Caco-2 (cell line): ENCODE data around the gene TP53TG3C. TPM values are rescaled to one million over a fixed set of nuclear protein-coding genes. Genes with fewer than 3 reads are reported as not detected.
"Not testable (repeated sequence)": the region's sequence is repeated elsewhere in the genome, so short reads cannot be mapped to it uniquely, and the experiment has no call there.

Experiments used
- Bru-seq: library from RNA; stranded (reverse); fragments of 400-500 nt; gene quantifications from one replicate; lab custom pipeline; 2021; lab: Mats Ljungman, UMichigan
- BruChase-seq, 2 experiments: library from RNA; stranded (reverse); fragments of 400-500 nt; gene quantifications; one replicate each; lab custom pipeline; 2021; lab: Mats Ljungman, UMichigan
- BruUV-seq: library from RNA; stranded (reverse); fragments of 400-500 nt; replicated peaks from 2 replicates; lab custom pipeline; 2021; lab: Mats Ljungman, UMichigan
- CTCF ChIA-PET: fragments of 300-600 bp; sonication (Branson Sonifier 250); formaldehyde crosslinking; loops from one replicate; lab custom pipeline; 2022; ENCODE audit warnings: antibody characterized with exemption; lab: Charles Lee
- POLR2A ChIA-PET: fragments of 300-600 bp; sonication (Branson Sonifier 250); formaldehyde crosslinking; loops from one replicate; lab custom pipeline; 2022; ENCODE audit warnings: antibody characterized with exemption; lab: Charles Lee
- DNase-seq, 2 experiments: peaks; one replicate each; pipeline versions ENCODE4 v3.0.0 to v3.0.0-alpha.2; 2020 to 2022
- H3K27me3 ChIP-seq: replicated peaks from 2 replicates; pipeline ENCODE4 v1.6.0; 2011; ENCODE audit warnings: low read length; ENCODE audit not compliant: control insufficient read depth, insufficient read depth
- H3K36me3 ChIP-seq: 2 replicates; pipeline ENCODE4 v1.5.1; 2011; ENCODE audit warnings: low read length; ENCODE audit not compliant: control insufficient read depth, insufficient read depth
- H3K4me1 ChIP-seq: fragments of 250-450 bp; sonication (Bioruptor Pico); 2 replicates; pipeline ENCODE4 v1.5.1; 2020; ENCODE audit warnings: mild to moderate bottlenecking
- H3K4me3 ChIP-seq: 2 replicates; pipeline ENCODE4 v1.5.1; 2011; ENCODE audit warnings: low read depth, mild to moderate bottlenecking, control low read depth, low read length
- H3K9me3 ChIP-seq: fragments of 250-450 bp; sonication (Bioruptor Pico); 2 replicates; pipeline ENCODE4 v1.5.1; 2020; ENCODE audit warnings: mild to moderate bottlenecking, moderate library complexity
- H3K27ac Mint-ChIP-seq: one replicate; pipeline ENCODE4 v1.8.0; 2022; ENCODE audit warnings: mixed read lengths; ENCODE audit not compliant: unreplicated experiment
- H3K27me3 Mint-ChIP-seq: one replicate; pipeline ENCODE4 v1.8.0; 2022; ENCODE audit warnings: mixed read lengths; ENCODE audit not compliant: insufficient read depth, unreplicated experiment
- H3K36me3 Mint-ChIP-seq: one replicate; pipeline ENCODE4 v1.8.0; 2022; ENCODE audit warnings: mild to moderate bottlenecking, mixed read lengths; ENCODE audit not compliant: insufficient read depth, unreplicated experiment
- H3K4me1 Mint-ChIP-seq: one replicate; pipeline ENCODE4 v1.8.0; 2022; ENCODE audit warnings: low read depth, mixed read lengths; ENCODE audit not compliant: unreplicated experiment
- H3K4me3 Mint-ChIP-seq: one replicate; pipeline ENCODE4 v1.8.0; 2022; ENCODE audit warnings: mild to moderate bottlenecking, moderate library complexity, mixed read lengths; ENCODE audit not compliant: unreplicated experiment
- H3K9me3 Mint-ChIP-seq: one replicate; pipeline ENCODE4 v1.8.0; 2022; ENCODE audit warnings: mixed read lengths; ENCODE audit not compliant: unreplicated experiment
- intact Hi-C: fragments of 100-400 bp; cut with micrococcal nuclease; formaldehyde crosslinking; loops from one replicate; pipeline ENCODE4 v1.10.0; 2022; ENCODE audit not compliant: unreplicated experiment
- long read RNA-seq: library from polyadenylated mRNA; stranded (forward); transcript quantifications from one replicate; pipeline ENCODE4 v2.0.0, GENCODE V29; 2022
- total RNA-seq: library from RNA; stranded (reverse); gene quantifications from 2 replicates; pipeline ENCODE4 v1.2.3, GENCODE V29; 2022

The TP53TG3C gene
- total RNA-seq, result not detected in 2 replicates
- Bru-seq, nascent RNA, result not detected
- not detected for BruChase-seq, experiment 1, labeled RNA remaining after a 2-hour chase
- not detected for BruChase-seq, experiment 2, labeled RNA remaining after a 6-hour chase
- long read RNA-seq, result 0 reads

- H3K27me3 ChIP-seq, H3K4me1 ChIP-seq, H3K9me3 Mint-ChIP-seq, H3K36me3 Mint-ChIP-seq, H3K4me3 Mint-ChIP-seq, H3K4me1 Mint-ChIP-seq, BruUV-seq, H3K4me3 ChIP-seq, DNase-seq, H3K27ac Mint-ChIP-seq, CTCF ChIA-PET, H3K36me3 ChIP-seq, H3K27me3 Mint-ChIP-seq, H3K9me3 ChIP-seq, POLR2A ChIA-PET, intact Hi-C loops: not testable (repeated sequence)
Observed at GRCh38 chr16:33193926-33194325, at the start of gene TP53TG3C. Gene TP53TG3C (plus strand): TSS chr16:33194226. CDS start chr16:33194294, 68 bp downstream.

Other genes starting within 250 kb of the TP53TG3C start
- gene TP53TG3E, start 110.1 kb downstream of the TP53TG3C start, total RNA-seq, result not detected in 2 replicates
- gene TP53TG3B, start 166.6 kb downstream of the TP53TG3C start, total RNA-seq, result not detected in 2 replicates